ENCODE measurements around the gene POLR1A. TPM values are rescaled to one million over a fixed set of nuclear protein-coding genes. Genes with fewer than 3 reads are reported as not detected.

POLR1A gene
- total and polyA plus RNA-seq, 2 donors (not counting 1 experiment from before 2014, with no cell fraction given) = 3.4 to 36.8 TPM

- CTCF ChIA-PET = interaction anchor here (0.6 kb wide), 1 partner anchor 114 kb away, joined by 3 read pairs; no protein-coding TSS in a partner anchor
- H2AFZ ChIP-seq (ENCODE audit: insufficient read depth, low read depth, low read length, poor library complexity, severe bottlenecking) = no peak overlapping the region
- no peak overlapping the region for H3K9ac ChIP-seq (ENCODE audit: low read length)
- no peak for ATAC-seq (ENCODE audit: low read depth)
- H3K4me3 ChIP-seq (ENCODE audit: control extremely low read depth in 1 of 5, extremely low read depth in 1 of 5, insufficient read depth in 1 of 5, low read depth in 2 of 5, low read length in 4 of 5) = no peak overlapping the region
- no peak overlapping the region for H3K27ac ChIP-seq (ENCODE audit: low read length in 2 of 2)
- 84% methylated on average over 5 of the region's 7 CpGs for WGBS (ENCODE audit: insufficient coverage)
- no peaks in the 10 kb centered on the region for H3K27me3 Mint-ChIP-seq
- peaks cover 11% of the 10 kb centered on the region for H3K4me1 Mint-ChIP-seq
- intact Hi-C loops (cut with micrococcal nuclease) = no loop called here
- no peak overlapping the region for H3K27ac Mint-ChIP-seq
- no peak overlapping the region for H3K4me3 Mint-ChIP-seq
- H3K9me3 Mint-ChIP-seq (ENCODE audit: insufficient read depth) = no peaks in the 10 kb centered on the region
- no peaks in the 10 kb centered on the region for H3K9me3 ChIP-seq (ENCODE audit: control extremely low read depth in 1 of 3, control insufficient read depth in 2 of 3, insufficient read depth in 1 of 3, low read length in 2 of 3)
- no peaks in the 10 kb centered on the region for H4K20me1 ChIP-seq (ENCODE audit: control insufficient read depth, insufficient read depth, low read length, poor library complexity, severe bottlenecking)
- TF ChIP-seq EZH2 (IDR thresholded peaks at IDR 0.05; ENCODE audit: borderline replicate concordance, insufficient read depth, low read depth, low read length, poor library complexity, severe bottlenecking) = no peak
- no peak for TF ChIP-seq CTCF (IDR thresholded peaks at IDR 0.05)
- H3K4me2 ChIP-seq (replicated peaks; ENCODE audit: low read depth, low read length, poor library complexity, severe bottlenecking) = no peak overlapping the region
- H3K4me1 ChIP-seq (ENCODE audit: control insufficient read depth in 2 of 2, insufficient read depth in 2 of 2, low read length in 2 of 2) = peaks cover 3 to 12% of the 10 kb centered on the region in 2 donors
- H3K36me3 ChIP-seq (replicated peaks in 1 of 2; ENCODE audit: control extremely low read depth in 1 of 2, control insufficient read depth in 1 of 2, extremely low read depth in 1 of 2, insufficient read depth in 2 of 2, low read length in 1 of 2) = no peaks in the 10 kb centered on the region
- no peak for DNase-seq
- POLR2A ChIA-PET = interaction anchor here (0.7 kb wide), 1 partner anchor 337 kb away, joined by 7 read pairs; no protein-coding TSS in a partner anchor
- no peaks in the 10 kb centered on the region for H3K27me3 ChIP-seq (replicated peaks in 1 of 4; ENCODE audit: control extremely low read depth in 1 of 4, control insufficient read depth in 3 of 4, insufficient read depth in 4 of 4, low read length in 3 of 4)
- H3K79me2 ChIP-seq (ENCODE audit: control insufficient read depth, insufficient read depth, low read length) = no peaks in the 10 kb centered on the region
Observed at GRCh38 chr2:85988914-85989270, 116.8 kb downstream of the POLR1A start.

- Histone ChIP-seq H3K9me3 (ENCODE audit: control extremely low read depth in 1 of 3, control insufficient read depth in 2 of 3, insufficient read depth in 1 of 3, low read length in 2 of 3) (no peaks in the 10 kb centered on the region), H3K4me3 (ENCODE audit: control extremely low read depth in 1 of 5, extremely low read depth in 1 of 5, insufficient read depth in 1 of 5, low read depth in 2 of 5, low read length in 4 of 5) (no peak overlapping the region), H2AFZ (ENCODE audit: insufficient read depth, low read depth, low read length, poor library complexity, severe bottlenecking) (no peak overlapping the region), H3K9ac (ENCODE audit: low read length) (no peak overlapping the region), H3K27ac (ENCODE audit: low read length in 2 of 2) (no peak overlapping the region), H3K79me2 (ENCODE audit: control insufficient read depth, insufficient read depth, low read length) (no peaks in the 10 kb centered on the region), H3K4me1 (ENCODE audit: control insufficient read depth in 2 of 2, insufficient read depth in 2 of 2, low read length in 2 of 2) (peaks cover 0 to 7% of the 10 kb centered on the region in 2 donors), H3K27me3 (replicated peaks in 1 of 4; ENCODE audit: control extremely low read depth in 1 of 4, control insufficient read depth in 3 of 4, insufficient read depth in 4 of 4, low read length in 3 of 4) (no peaks in the 10 kb centered on the region), H4K20me1 (ENCODE audit: control insufficient read depth, insufficient read depth, low read length, poor library complexity, severe bottlenecking) (no peaks in the 10 kb centered on the region), H3K4me2 (replicated peaks; ENCODE audit: low read depth, low read length, poor library complexity, severe bottlenecking) (no peak overlapping the region), H3K36me3 (replicated peaks in 1 of 2; ENCODE audit: control extremely low read depth in 1 of 2, control insufficient read depth in 1 of 2, extremely low read depth in 1 of 2, insufficient read depth in 2 of 2, low read length in 1 of 2) (no peaks in the 10 kb centered on the region)
- ATAC-seq (ENCODE audit: low read depth) = no peak
- no peaks in the 10 kb centered on the region for H3K27me3 Mint-ChIP-seq
- no peak for DNase-seq
- WGBS (ENCODE audit: insufficient coverage) = 84% methylated on average over 10 of the region's 10 CpGs
- H3K27ac Mint-ChIP-seq = no peak overlapping the region
- POLR2A ChIA-PET = interaction anchor here (0.7 kb wide), 1 partner anchor 336 kb away, joined by 7 read pairs; no protein-coding TSS in a partner anchor
- no peak for TF ChIP-seq EZH2 (IDR thresholded peaks at IDR 0.05; ENCODE audit: borderline replicate concordance, insufficient read depth, low read depth, low read length, poor library complexity, severe bottlenecking)
- TF ChIP-seq CTCF (IDR thresholded peaks at IDR 0.05) = no peak
- no peaks in the 10 kb centered on the region for H3K9me3 Mint-ChIP-seq (ENCODE audit: insufficient read depth)
- CTCF ChIA-PET = interaction anchor here (0.6 kb wide), 1 partner anchor 113 kb away, joined by 3 read pairs; no protein-coding TSS in a partner anchor
- intact Hi-C loops (cut with micrococcal nuclease) = no loop called here
- H3K4me1 Mint-ChIP-seq = peaks cover 8% of the 10 kb centered on the region
- H3K4me3 Mint-ChIP-seq = no peak overlapping the region
Observed at GRCh38 chr2:85988175-85988913, 117.3 kb downstream of the POLR1A start.
